ENCODE data around the gene CD3D.

CD3D gene

GRCh38 chr11:118358071-118358470 lies 15.6 kb upstream of the CD3D start:
- DNase-seq (ENCODE audit: low read depth) = no peak
- TF ChIP-seq, protein P1, sequence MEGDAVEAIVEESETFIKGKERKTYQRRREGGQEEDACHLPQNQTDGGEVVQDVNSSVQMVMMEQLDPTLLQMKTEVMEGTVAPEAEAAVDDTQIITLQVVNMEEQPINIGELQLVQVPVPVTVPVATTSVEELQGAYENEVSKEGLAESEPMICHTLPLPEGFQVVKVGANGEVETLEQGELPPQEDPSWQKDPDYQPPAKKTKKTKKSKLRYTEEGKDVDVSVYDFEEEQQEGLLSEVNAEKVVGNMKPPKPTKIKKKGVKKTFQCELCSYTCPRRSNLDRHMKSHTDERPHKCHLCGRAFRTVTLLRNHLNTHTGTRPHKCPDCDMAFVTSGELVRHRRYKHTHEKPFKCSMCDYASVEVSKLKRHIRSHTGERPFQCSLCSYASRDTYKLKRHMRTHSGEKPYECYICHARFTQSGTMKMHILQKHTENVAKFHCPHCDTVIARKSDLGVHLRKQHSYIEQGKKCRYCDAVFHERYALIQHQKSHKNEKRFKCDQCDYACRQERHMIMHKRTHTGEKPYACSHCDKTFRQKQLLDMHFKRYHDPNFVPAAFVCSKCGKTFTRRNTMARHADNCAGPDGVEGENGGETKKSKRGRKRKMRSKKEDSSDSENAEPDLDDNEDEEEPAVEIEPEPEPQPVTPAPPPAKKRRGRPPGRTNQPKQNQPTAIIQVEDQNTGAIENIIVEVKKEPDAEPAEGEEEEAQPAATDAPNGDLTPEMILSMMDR (IDR thresholded peaks at IDR 0.05; ENCODE audit: low read length, missing control alignments) = no peak
- no peak overlapping the region for H3K4me3 ChIP-seq (replicated peaks; ENCODE audit: low read depth, low read length)

DNA sequence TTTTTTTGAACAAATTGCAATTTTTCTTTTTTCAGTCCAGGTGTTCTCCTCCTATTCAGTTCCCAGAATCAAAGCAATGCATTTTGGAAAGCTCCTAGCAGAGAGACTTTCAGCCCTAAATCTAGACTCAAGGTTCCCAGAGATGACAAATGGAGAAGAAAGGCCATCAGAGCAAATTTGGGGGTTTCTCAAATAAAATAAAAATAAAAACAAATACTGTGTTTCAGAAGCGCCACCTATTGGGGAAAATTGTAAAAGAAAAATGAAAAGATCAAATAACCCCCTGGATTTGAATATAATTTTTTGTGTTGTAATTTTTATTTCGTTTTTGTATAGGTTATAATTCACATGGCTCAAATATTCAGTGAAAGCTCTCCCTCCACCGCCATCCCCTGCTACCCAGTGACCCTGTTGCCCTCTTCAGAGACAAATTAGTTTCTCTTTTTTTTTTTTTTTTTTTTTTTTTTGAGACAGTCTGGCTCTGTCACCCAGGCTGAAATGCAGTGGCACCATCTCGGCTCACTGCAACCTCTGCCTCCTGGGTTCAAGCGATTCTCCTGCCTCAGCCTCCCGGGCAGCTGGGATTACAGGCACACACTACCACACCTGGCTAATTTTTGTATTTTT lies 10.7 kb upstream of the CD3D start:
- peak; percentile 47 for DNase-seq (ENCODE audit: low read depth)

DNA sequence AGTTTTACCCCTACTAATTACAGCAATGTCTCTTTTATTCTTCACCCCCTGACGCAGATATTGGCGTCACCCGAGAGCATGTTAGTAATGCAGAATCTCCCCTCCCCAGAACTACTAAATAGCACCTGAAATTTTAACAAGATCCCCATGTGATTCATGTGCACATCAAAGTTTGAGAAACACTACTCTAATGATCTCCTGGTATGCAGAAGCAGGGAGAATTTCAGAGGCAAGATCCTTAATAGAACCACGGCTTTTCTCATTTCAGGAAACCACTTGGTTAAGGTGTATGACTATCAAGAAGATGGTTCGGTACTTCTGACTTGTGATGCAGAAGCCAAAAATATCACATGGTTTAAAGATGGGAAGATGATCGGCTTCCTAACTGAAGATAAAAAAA lies 7.0 kb upstream of the CD3D start:
- TF ChIP-seq, protein P1 (IDR thresholded peaks at IDR 0.05; ENCODE audit: low read length, missing control alignments) = no peak
- DNase-seq (ENCODE audit: low read depth) = no peak

More for the DNA sequence above, 10.7 kb upstream of the CD3D start:
- TF ChIP-seq, protein P1 (IDR thresholded peaks at IDR 0.05; ENCODE audit: low read length, missing control alignments) = peak; percentile 46
- no peak overlapping the region for H3K4me3 ChIP-seq (replicated peaks; ENCODE audit: low read depth, low read length)

DNA sequence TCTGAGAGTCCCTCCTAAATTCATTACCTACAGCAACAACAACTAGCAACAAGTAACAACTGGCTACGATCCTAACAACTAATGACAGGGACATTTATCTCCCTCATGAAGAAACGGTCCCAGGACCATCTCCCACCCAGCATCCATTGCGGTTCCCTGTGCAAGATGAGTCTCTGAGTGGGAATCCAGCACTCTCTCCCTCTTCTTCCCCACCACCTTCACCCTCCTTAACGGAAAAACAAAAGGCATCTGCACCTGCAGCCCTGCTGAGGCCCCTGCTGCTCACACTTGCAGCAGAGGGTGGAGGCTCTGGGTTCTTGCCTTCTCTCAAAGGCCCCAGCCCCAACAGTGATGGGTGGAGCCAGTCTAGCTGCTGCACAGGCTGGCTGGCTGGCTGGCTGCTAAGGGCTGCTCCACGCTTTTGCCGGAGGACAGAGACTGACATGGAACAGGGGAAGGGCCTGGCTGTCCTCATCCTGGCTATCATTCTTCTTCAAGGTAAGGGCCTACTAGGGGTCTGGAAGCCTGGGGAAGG lies 1.5 kb upstream of the CD3D start, which contains the start of gene CD3G:
Gene CD3G, plus strand, starts transcription at position 364 of the 535 bp plus-strand sequence. Its CDS starts 80 bp downstream, at position 444.
- DNase-seq (ENCODE audit: low read depth) = no peak

More for the DNA sequence above, 7.0 kb upstream of the CD3D start:
- no peak overlapping the region for H3K4me3 ChIP-seq (replicated peaks; ENCODE audit: low read depth, low read length)

GRCh38 chr11:118343248-118343647 lies 743 bp upstream of the CD3D start:
- H3K4me3 ChIP-seq (replicated peaks; ENCODE audit: low read depth, low read length) = no peak overlapping the region
- TF ChIP-seq, protein P1 (IDR thresholded peaks at IDR 0.05; ENCODE audit: low read length, missing control alignments) = no peak
- no peak for DNase-seq (ENCODE audit: low read depth)

More for the DNA sequence above, 1.5 kb upstream of the CD3D start, which contains the start of gene CD3G:
- TF ChIP-seq, protein P1 (IDR thresholded peaks at IDR 0.05; ENCODE audit: low read length, missing control alignments) = no peak
- H3K4me3 ChIP-seq (replicated peaks; ENCODE audit: low read depth, low read length) = no peak within 1 kb of the TSS

DNA sequence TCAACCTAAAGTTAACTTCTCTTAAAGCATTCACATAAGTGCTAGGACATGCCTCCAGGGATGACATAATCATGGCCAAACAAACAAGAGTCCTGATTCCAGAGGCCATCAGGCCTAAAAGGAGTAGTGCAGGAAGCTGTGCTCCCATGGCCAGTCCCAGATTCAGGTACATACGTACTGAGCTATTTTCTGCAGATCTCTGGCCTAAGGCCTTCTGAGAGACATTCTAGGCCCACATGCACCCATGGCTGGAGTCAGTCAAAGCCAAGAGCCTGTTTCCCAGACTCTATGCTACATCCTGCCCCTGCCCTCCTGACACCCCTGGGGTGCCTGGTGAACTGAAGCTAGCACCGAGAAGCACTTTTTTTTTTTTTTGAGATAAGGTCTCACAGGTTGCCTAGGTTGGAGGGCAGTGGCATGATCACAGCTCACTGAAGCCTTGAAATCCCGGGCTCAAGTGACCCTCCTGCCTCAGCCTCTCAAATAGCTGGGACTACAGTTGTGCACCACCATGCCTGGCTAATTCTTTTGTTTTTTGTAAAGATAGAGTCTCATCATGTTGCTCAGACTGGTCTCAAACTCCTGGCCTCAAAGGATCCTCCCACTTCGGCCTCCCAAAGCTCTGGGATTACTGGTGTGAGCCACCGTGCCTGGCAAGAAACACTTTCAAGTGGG lies 553 bp downstream of the CD3D start:
- H3K4me3 ChIP-seq (replicated peaks; ENCODE audit: low read depth, low read length) = no peak overlapping the region
- TF ChIP-seq, protein P1 (IDR thresholded peaks at IDR 0.05; ENCODE audit: low read length, missing control alignments) = no peak
- DNase-seq (ENCODE audit: low read depth) = no peak

Measured in fibroblast of pulmonary artery (primary cell).